Pancreas (tissue), 10 donors: Measurements from ENCODE around the gene EIF2B1. TPM values are rescaled to one million over a fixed set of nuclear protein-coding genes. Genes with fewer than 3 reads are reported as not detected.
A peak's percentile ranks its signal among the peaks of the same experiment; 100 is the strongest.

Experiments
- ATAC-seq, 4 donors: fragments of 200-7000 bp; cut with Tn5 transposase; one replicate each; pipeline versions ENCODE4 v1.8.0 to v1.9.1; 2020; ENCODE audit warnings: mild to moderate bottlenecking in 4 of 4, moderate library complexity in 4 of 4
- DNase-seq, 6 donors: peaks; one replicate each; pipeline ENCODE4 v3.0.0-alpha.2; 2020
- FAIRE-seq: peaks from 2 replicates; lab custom pipeline; 2012; peaks lifted over from hg19 to GRCh38; lab: Jason Lieb, UNC
- H3K27ac ChIP-seq, 4 donors: fragments of 200-600 bp; sonication (generic); 1 replicate in 3 of 4; 2 replicates in 1 of 4; pipeline versions ENCODE4 v1.5.0 to v1.8.0; 2020
- H3K27me3 ChIP-seq, 4 donors: fragments of 200-600 bp; one replicate each; pipeline ENCODE4 v1.8.0; 2021
- H3K36me3 ChIP-seq, 3 donors: fragments of 200-600 bp; sonication (generic) in 1 of 3; one replicate each; pipeline versions ENCODE4 v1.5.0 to v1.8.0; 2020 to 2021
- H3K4me1 ChIP-seq, 3 donors: fragments of 200-600 bp; one replicate each; pipeline ENCODE4 v1.8.0; 2021
- H3K4me3 ChIP-seq, 4 donors: fragments of 200-600 bp; sonication (generic) in 2 of 4; one replicate each; pipeline versions ENCODE4 v1.5.0 to v1.8.0; 2020 to 2021
- H3K9me3 ChIP-seq, 4 donors: fragments of 200-600 bp; one replicate each; pipeline ENCODE4 v1.8.0; 2021
- WGBS, 2 donors: extraction: QIAGEN DNeasy Blood & Tissue Kit; methylation state at CpG; one replicate each; pipeline ENCODE4 v1.1.7; 2013; 5-methylcytosine and 5-hydroxymethylcytosine counted together
- intact Hi-C, 3 donors: fragments of 100-400 bp; cut with DNase I; formaldehyde crosslinking; loops; one replicate each; pipeline versions ENCODE4 v1.11.1 to v1.14.2; 2022
- polyA plus RNA-seq, 2 donors: library from polyadenylated mRNA; stranded (reverse); fragments of 200-250 nt; gene quantifications; one replicate each; pipeline ENCODE4 v1.2.3, GENCODE V29; 2013
- total RNA-seq, 6 donors: library from RNA; stranded (reverse); fragmentation: NEBNext Ultra II Directional in 4 of 6; extraction: Animal tissue kit (Norgen Biotek cat#: 25700) in 4 of 6; gene quantifications; one replicate each; pipeline versions ENCODE4 v1.2.1 to v1.2.4, GENCODE V29; 2021 to 2023
- TF ChIP-seq, protein P1 (sequence below), 4 donors: fragments of 200-600 bp; sonication (generic) in 3 of 4; IDR thresholded peaks; one replicate each; pipeline versions ENCODE4 v1.5.0 to v1.8.0; 2021; ENCODE audit warnings: antibody characterized with exemption in 4 of 4
- donor health status: healthy with polysubstance abuse.
- donor health status: DM: no; HTN: no; CAD: no; lungs with moderate emphysema.
- donor health status: DM: no; HTN: no; CAD: no.
- donor health status: control.
- donor health status: control.
- donor health status: Bipolar disorder and iron deficiency.
- donor health status: DM: yes; HTN: yes; CAD: no.
- donor health status: DM: no; HTN: no; CAD: no.
- donor health status: DM: no; HTN: no; CAD: no.
- donor health status: DM: yes; HTN: yes; CAD: no.

EIF2B1 gene
- total and polyA plus RNA-seq, 8 donors = 15.6 to 28.6 (median 22.8) TPM

DNA sequence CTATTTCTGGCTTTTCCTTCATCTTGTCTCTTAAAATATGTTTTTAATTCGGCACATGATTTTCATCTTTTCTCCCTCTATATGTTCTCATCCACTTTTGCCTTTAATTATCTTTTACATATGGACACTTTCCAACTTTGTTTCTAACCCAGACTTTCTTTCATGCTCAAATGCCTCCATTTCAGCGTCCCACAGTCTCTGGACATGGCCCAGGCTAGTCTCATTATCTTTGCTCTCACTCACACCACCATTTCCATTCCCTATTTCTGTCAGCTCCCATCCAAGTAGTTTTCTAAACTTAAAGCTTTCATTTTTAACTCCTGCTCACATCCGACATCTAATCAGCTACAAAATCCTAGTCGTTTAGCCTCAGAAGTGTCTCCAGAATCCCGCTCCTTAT is 14.9 kb upstream of the EIF2B1 start:
- WGBS, 2 donors = 87 to 91% methylated on average over 5 of the region's 5 CpGs
- Histone ChIP-seq H3K36me3 (peaks cover 0 to 30% (median 8%) of the 10 kb centered on the region in 3 donors), H3K4me1 (no peaks in the 10 kb centered on the region), H3K9me3 (no peaks in the 10 kb centered on the region), H3K4me3 (no peak overlapping the region), H3K27me3 (no peaks in the 10 kb centered on the region), H3K27ac (no peak overlapping the region)
- intact Hi-C loops = no loop called here
- no peak for ATAC-seq
- no peak for FAIRE-seq
- DNase-seq = no peak
- TF ChIP-seq, protein P1, sequence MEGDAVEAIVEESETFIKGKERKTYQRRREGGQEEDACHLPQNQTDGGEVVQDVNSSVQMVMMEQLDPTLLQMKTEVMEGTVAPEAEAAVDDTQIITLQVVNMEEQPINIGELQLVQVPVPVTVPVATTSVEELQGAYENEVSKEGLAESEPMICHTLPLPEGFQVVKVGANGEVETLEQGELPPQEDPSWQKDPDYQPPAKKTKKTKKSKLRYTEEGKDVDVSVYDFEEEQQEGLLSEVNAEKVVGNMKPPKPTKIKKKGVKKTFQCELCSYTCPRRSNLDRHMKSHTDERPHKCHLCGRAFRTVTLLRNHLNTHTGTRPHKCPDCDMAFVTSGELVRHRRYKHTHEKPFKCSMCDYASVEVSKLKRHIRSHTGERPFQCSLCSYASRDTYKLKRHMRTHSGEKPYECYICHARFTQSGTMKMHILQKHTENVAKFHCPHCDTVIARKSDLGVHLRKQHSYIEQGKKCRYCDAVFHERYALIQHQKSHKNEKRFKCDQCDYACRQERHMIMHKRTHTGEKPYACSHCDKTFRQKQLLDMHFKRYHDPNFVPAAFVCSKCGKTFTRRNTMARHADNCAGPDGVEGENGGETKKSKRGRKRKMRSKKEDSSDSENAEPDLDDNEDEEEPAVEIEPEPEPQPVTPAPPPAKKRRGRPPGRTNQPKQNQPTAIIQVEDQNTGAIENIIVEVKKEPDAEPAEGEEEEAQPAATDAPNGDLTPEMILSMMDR (IDR thresholded peaks at IDR 0.05) = no peak

DNA sequence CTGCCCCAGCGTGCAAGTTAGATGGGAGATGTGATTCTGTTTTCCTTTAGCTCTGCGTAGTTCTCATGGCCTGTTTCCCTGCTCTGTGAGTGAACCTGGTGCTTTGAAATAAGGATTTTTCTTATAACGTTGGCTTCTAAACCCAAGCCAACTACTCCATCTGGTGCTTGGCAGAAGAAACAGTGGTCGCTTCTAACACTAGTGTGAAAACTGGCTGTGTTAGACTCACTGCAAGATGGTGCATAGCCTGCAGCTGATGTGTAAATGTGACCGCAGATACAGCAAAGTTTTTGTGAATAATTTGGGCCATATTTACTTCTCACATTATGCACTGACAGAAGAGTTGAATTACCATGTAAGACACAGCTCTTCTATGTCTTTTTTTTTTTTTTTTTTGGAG is 12.4 kb upstream of the EIF2B1 start:
- intact Hi-C loops = no loop called here
- no peak for FAIRE-seq
- no peak for DNase-seq
- H3K27ac ChIP-seq = no peak overlapping the region
- H3K27me3 ChIP-seq = no peaks in the 10 kb centered on the region
- TF ChIP-seq, protein P1 (IDR thresholded peaks at IDR 0.05) = no peak
- no peak for ATAC-seq
- H3K4me1 ChIP-seq = no peaks in the 10 kb centered on the region
- H3K36me3 ChIP-seq = peaks cover 0 to 25% (median 8%) of the 10 kb centered on the region in 3 donors
- H3K4me3 ChIP-seq = no peak overlapping the region
- H3K9me3 ChIP-seq = no peaks in the 10 kb centered on the region
- 86 to 91% methylated on average over 5 of the region's 5 CpGs for WGBS, 2 donors

DNA sequence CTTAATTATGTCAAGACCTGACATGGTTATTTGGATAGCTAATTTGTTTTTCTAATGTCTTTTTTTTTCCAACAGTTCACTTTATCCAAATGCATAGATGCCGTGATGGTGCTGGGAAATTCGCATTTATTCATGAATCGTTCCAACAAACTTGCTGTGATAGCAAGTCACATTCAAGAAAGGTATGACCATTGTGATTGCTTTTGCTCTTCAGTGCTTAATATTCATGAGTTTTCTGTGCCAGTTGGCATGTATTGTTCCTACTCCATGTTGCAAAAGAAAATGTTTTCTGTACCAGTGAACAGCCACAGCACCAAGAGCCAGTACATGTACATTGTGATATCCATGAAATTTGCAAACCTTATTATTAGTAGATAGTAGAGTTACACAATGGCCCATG is 11.9 kb upstream of the EIF2B1 start:
- intact Hi-C loops = no loop called here
- no peak for FAIRE-seq
- Histone ChIP-seq H3K27me3 (no peaks in the 10 kb centered on the region), H3K27ac (no peak overlapping the region), H3K4me3 (no peak overlapping the region), H3K9me3 (no peaks in the 10 kb centered on the region), H3K4me1 (no peaks in the 10 kb centered on the region), H3K36me3 (peaks cover 0 to 25% (median 8%) of the 10 kb centered on the region in 3 donors)
- no peak for DNase-seq
- 94 to 96% methylated on average over 3 of the region's 3 CpGs for WGBS, 2 donors
- TF ChIP-seq, protein P1 (IDR thresholded peaks at IDR 0.05) = no peak
- ATAC-seq = no peak

DNA sequence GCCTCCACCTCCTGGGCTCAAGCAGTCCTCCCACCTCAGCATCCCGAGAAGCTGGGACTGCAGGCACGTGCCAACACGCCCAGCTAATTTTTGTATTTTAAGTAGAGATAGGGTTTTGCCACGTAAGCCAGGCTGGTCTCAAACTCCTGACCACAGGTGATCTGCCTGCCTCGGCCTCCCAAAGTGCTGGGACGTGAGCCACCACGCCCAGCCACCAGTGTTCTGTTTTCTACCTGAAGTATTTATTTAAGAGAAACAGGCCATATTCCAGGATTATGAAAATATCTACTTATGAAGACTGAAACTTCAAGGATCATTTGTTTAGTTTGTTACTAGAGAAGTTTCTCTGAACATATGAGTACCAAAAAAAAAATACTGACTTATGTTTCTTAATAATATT is 10.4 kb upstream of the EIF2B1 start:
- Histone ChIP-seq H3K9me3 (no peaks in the 10 kb centered on the region), H3K4me1 (no peaks in the 10 kb centered on the region), H3K36me3 (peaks cover 0 to 23% (median 8%) of the 10 kb centered on the region in 3 donors), H3K27ac (no peak overlapping the region), H3K27me3 (no peaks in the 10 kb centered on the region), H3K4me3 (no peak overlapping the region)
- WGBS, 2 donors = 88 to 91% methylated on average over 7 of the region's 7 CpGs
- intact Hi-C loops = no loop called here
- TF ChIP-seq, protein P1 (IDR thresholded peaks at IDR 0.05) = no peak
- FAIRE-seq = no peak
- ATAC-seq = no peak
- DNase-seq = no peak

DNA sequence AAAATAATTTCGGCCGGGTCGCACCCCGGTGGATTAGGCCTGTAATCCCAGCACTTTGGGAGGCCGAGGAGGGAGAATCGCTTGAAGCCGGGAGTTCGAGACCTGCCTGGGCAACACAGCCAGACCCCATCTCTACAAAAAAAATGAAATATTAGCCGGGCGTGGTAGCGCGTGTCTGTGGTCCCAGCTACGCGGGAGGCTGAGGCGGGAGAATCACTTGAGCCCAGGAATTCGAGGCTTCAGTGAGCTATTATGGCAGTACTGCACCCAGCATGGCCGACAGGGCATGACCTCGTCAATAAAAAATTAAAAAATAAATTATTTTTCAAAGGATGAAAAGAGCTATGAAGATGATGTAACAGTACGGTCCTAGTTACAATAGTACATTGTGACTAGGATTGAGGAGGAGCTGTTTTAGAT is 666 bp upstream of the EIF2B1 start:
- H3K27ac ChIP-seq = peak overlapping the region; percentile 58 to 73 (median 70)
- H3K9me3 ChIP-seq = no peaks in the 10 kb centered on the region
- 5 to 6% methylated on average over 19 of the region's 19 CpGs for WGBS, 2 donors
- H3K4me3 ChIP-seq = peak overlapping the region; percentile 61 to 96 (median 80)
- DNase-seq (peak in 2 of 6 donors; percentile 7 to 20), FAIRE-seq (no peak), ATAC-seq (no peak)
- H3K36me3 ChIP-seq = peaks cover 0 to 11% (median 10%) of the 10 kb centered on the region in 3 donors
- no peaks in the 10 kb centered on the region for H3K27me3 ChIP-seq
- TF ChIP-seq, protein P1 (IDR thresholded peaks at IDR 0.05) = no peak
- peaks cover 0 to 7% (median 6%) of the 10 kb centered on the region in 3 donors for H3K4me1 ChIP-seq
- intact Hi-C loops = no loop called here
